ENCODE results near the gene MRPS26.

Gene MRPS26

GRCh38 chr20:3010985-3011723 lies 34.7 kb upstream of the MRPS26 start:
- Histone ChIP-seq H3K27ac (ENCODE audit: low read length) (no peak overlapping the region), H3K9ac (ENCODE audit: low read length) (no peak overlapping the region), H3K4me2 (ENCODE audit: low read length) (no peak overlapping the region), H3K4me1 (ENCODE audit: low read length) (no peaks in the 10 kb centered on the region), H2AFZ (ENCODE audit: low read depth, low read length) (no peak overlapping the region), H3K27me3 (ENCODE audit: low read depth, low read length) (no peaks in the 10 kb centered on the region), H3K36me3 (replicated peaks; ENCODE audit: low read depth, low read length) (peaks cover 32% of the 10 kb centered on the region), H3K4me3 (ENCODE audit: low read length) (no peak overlapping the region), H3K79me2 (ENCODE audit: low read length) (no peaks in the 10 kb centered on the region), H4K20me1 (ENCODE audit: insufficient read depth, low read length) (no peaks in the 10 kb centered on the region), H3K9me3 (ENCODE audit: insufficient read depth, low read length) (no peaks in the 10 kb centered on the region)
- no peak for TF ChIP-seq CTCF (IDR thresholded peaks at IDR 0.05; ENCODE audit: low read depth, low read length)
- no peak for TF ChIP-seq EZH2phosphoT487 (IDR thresholded peaks at IDR 0.05; ENCODE audit: low read depth)

- no peak for TF ChIP-seq EZH2phosphoT487 (IDR thresholded peaks at IDR 0.05; ENCODE audit: low read depth)
- TF ChIP-seq CTCF (IDR thresholded peaks at IDR 0.05; ENCODE audit: low read depth, low read length) = no peak
- Histone ChIP-seq H3K36me3 (replicated peaks; ENCODE audit: low read depth, low read length) (peaks cover 29% of the 10 kb centered on the region), H3K79me2 (ENCODE audit: low read length) (no peaks in the 10 kb centered on the region), H3K27ac (ENCODE audit: low read length) (no peak overlapping the region), H4K20me1 (ENCODE audit: insufficient read depth, low read length) (no peaks in the 10 kb centered on the region), H3K9ac (ENCODE audit: low read length) (no peak overlapping the region), H3K4me1 (ENCODE audit: low read length) (no peaks in the 10 kb centered on the region), H3K4me3 (ENCODE audit: low read length) (no peak overlapping the region), H3K4me2 (ENCODE audit: low read length) (no peak overlapping the region), H3K9me3 (ENCODE audit: insufficient read depth, low read length) (no peaks in the 10 kb centered on the region), H3K27me3 (ENCODE audit: low read depth, low read length) (no peaks in the 10 kb centered on the region), H2AFZ (ENCODE audit: low read depth, low read length) (no peak overlapping the region)
These were observed 34.1 kb upstream of the MRPS26 start for GRCh38 chr20:3011752-3012151.

GRCh38 chr20:3013771-3014170 lies 32.1 kb upstream of the MRPS26 start:
- H3K79me2 ChIP-seq (ENCODE audit: low read length) = no peaks in the 10 kb centered on the region
- peaks cover 31% of the 10 kb centered on the region for H3K36me3 ChIP-seq (replicated peaks; ENCODE audit: low read depth, low read length)
- H3K4me1 ChIP-seq (ENCODE audit: low read length) = no peaks in the 10 kb centered on the region
- no peak overlapping the region for H3K27ac ChIP-seq (ENCODE audit: low read length)
- no peak overlapping the region for H3K4me2 ChIP-seq (ENCODE audit: low read length)
- H2AFZ ChIP-seq (ENCODE audit: low read depth, low read length) = no peak overlapping the region
- TF ChIP-seq EZH2phosphoT487 (IDR thresholded peaks at IDR 0.05; ENCODE audit: low read depth) (no peak), CTCF (IDR thresholded peaks at IDR 0.05; ENCODE audit: low read depth, low read length) (no peak)
- no peaks in the 10 kb centered on the region for H3K27me3 ChIP-seq (ENCODE audit: low read depth, low read length)
- no peaks in the 10 kb centered on the region for H4K20me1 ChIP-seq (ENCODE audit: insufficient read depth, low read length)
- H3K9me3 ChIP-seq (ENCODE audit: insufficient read depth, low read length) = no peaks in the 10 kb centered on the region
- no peak overlapping the region for H3K9ac ChIP-seq (ENCODE audit: low read length)
- H3K4me3 ChIP-seq (ENCODE audit: low read length) = no peak overlapping the region

- H3K9ac ChIP-seq (ENCODE audit: low read length) = no peak overlapping the region
- H3K79me2 ChIP-seq (ENCODE audit: low read length) = no peaks in the 10 kb centered on the region
- H3K4me3 ChIP-seq (ENCODE audit: low read length) = no peak overlapping the region
- H3K9me3 ChIP-seq (ENCODE audit: insufficient read depth, low read length) = no peaks in the 10 kb centered on the region
- no peak overlapping the region for H2AFZ ChIP-seq (ENCODE audit: low read depth, low read length)
- H3K4me1 ChIP-seq (ENCODE audit: low read length) = no peaks in the 10 kb centered on the region
- peaks cover 27% of the 10 kb centered on the region for H3K36me3 ChIP-seq (replicated peaks; ENCODE audit: low read depth, low read length)
- no peak overlapping the region for H3K27ac ChIP-seq (ENCODE audit: low read length)
- no peak for TF ChIP-seq EZH2phosphoT487 (IDR thresholded peaks at IDR 0.05; ENCODE audit: low read depth)
- no peak for TF ChIP-seq CTCF (IDR thresholded peaks at IDR 0.05; ENCODE audit: low read depth, low read length)
- no peaks in the 10 kb centered on the region for H4K20me1 ChIP-seq (ENCODE audit: insufficient read depth, low read length)
- no peak overlapping the region for H3K4me2 ChIP-seq (ENCODE audit: low read length)
- H3K27me3 ChIP-seq (ENCODE audit: low read depth, low read length) = no peaks in the 10 kb centered on the region
These were observed 31.7 kb upstream of the MRPS26 start for GRCh38 chr20:3014179-3014578.
